Astrocyte (in vitro differentiated cells and primary cell): Measurements from ENCODE around the gene MON2. TPM values are rescaled to one million over a fixed set of nuclear protein-coding genes. Genes with fewer than 3 reads are reported as not detected.
"Not testable (repeated sequence)": the region's sequence is repeated elsewhere in the genome, so short reads cannot be mapped to it uniquely, and the experiment has no call there.

Source experiments
- DNase-seq: peaks from one replicate; pipeline ENCODE4 v3.0.0-alpha.2; 2010; ENCODE audit warnings: low read depth
- FAIRE-seq: peaks from 2 replicates; lab custom pipeline; 2011; peaks lifted over from hg19 to GRCh38; lab: Jason Lieb, UNC
- H2AFZ ChIP-seq: 2 replicates; pipeline ENCODE4 v1.6.0; 2012; ENCODE audit warnings: low read depth, low read length, inconsistent platforms
- H3K27ac ChIP-seq: 2 replicates; pipeline ENCODE4 v1.5.1; 2011; ENCODE audit warnings: low read depth, low read length, inconsistent platforms
- H3K27me3 ChIP-seq: 2 replicates; pipeline ENCODE4 v1.6.0; 2011; ENCODE audit warnings: low read length, inconsistent platforms; ENCODE audit not compliant: insufficient read depth
- H3K36me3 ChIP-seq: 2 replicates; pipeline ENCODE4 v1.5.1; 2011; ENCODE audit warnings: low read length, inconsistent platforms; ENCODE audit not compliant: insufficient read depth
- H3K4me1 ChIP-seq: 2 replicates; pipeline ENCODE4 v1.5.1; 2011; ENCODE audit warnings: low read length, inconsistent platforms; ENCODE audit not compliant: insufficient read depth
- H3K4me2 ChIP-seq: 2 replicates; pipeline ENCODE4 v1.6.0; 2012; ENCODE audit warnings: low read length, inconsistent platforms
- H3K4me3 ChIP-seq: 2 replicates; pipeline ENCODE4 v1.5.1; 2011; ENCODE audit warnings: low read depth, mild to moderate bottlenecking, low read length, inconsistent platforms; ENCODE audit not compliant: insufficient read depth
- H3K79me2 ChIP-seq: 2 replicates; pipeline ENCODE4 v1.6.0; 2012; ENCODE audit warnings: mild to moderate bottlenecking, low read length, inconsistent platforms; ENCODE audit not compliant: insufficient read depth
- H3K9ac ChIP-seq: 2 replicates; pipeline ENCODE4 v1.6.0; 2012; ENCODE audit warnings: mild to moderate bottlenecking, low read length, inconsistent platforms
- H3K9me3 ChIP-seq: 2 replicates; pipeline ENCODE4 v1.5.1; 2012; ENCODE audit warnings: low read depth, mild to moderate bottlenecking, low read length, inconsistent platforms; ENCODE audit not compliant: insufficient read depth
- H4K20me1 ChIP-seq: 2 replicates; pipeline ENCODE4 v1.6.0; 2012; ENCODE audit warnings: low read length, inconsistent platforms; ENCODE audit not compliant: insufficient read depth
- H3K27ac Mint-ChIP-seq: one replicate; pipeline ENCODE4 v1.8.0; 2021; ENCODE audit warnings: mild to moderate bottlenecking, mixed read lengths; ENCODE audit not compliant: unreplicated experiment
- H3K27me3 Mint-ChIP-seq: one replicate; pipeline ENCODE4 v1.8.0; 2021; ENCODE audit warnings: low read depth, mixed read lengths; ENCODE audit not compliant: unreplicated experiment
- H3K36me3 Mint-ChIP-seq: one replicate; pipeline ENCODE4 v1.8.0; 2021; ENCODE audit warnings: low read depth, mixed read lengths; ENCODE audit not compliant: unreplicated experiment
- H3K4me1 Mint-ChIP-seq: one replicate; pipeline ENCODE4 v1.8.0; 2021; ENCODE audit warnings: low read depth, mixed read lengths; ENCODE audit not compliant: unreplicated experiment
- H3K4me3 Mint-ChIP-seq: one replicate; pipeline ENCODE4 v1.8.0; 2021; ENCODE audit warnings: mild to moderate bottlenecking, moderate library complexity, mixed read lengths; ENCODE audit not compliant: unreplicated experiment
- H3K9me3 Mint-ChIP-seq: one replicate; pipeline ENCODE4 v1.8.0; 2021; ENCODE audit warnings: mild to moderate bottlenecking, mixed read lengths; ENCODE audit not compliant: unreplicated experiment
- CTCF ChIP-seq: IDR thresholded peaks from 2 replicates; pipeline ENCODE4 v1.5.1; 2011; ENCODE audit warnings: low read depth, mild to moderate bottlenecking, inconsistent platforms, low read length, moderate library complexity; ENCODE audit not compliant: insufficient read depth
- EZH2 ChIP-seq: IDR thresholded peaks from 2 replicates; pipeline ENCODE4 v1.6.1; 2012; ENCODE audit warnings: mild to moderate bottlenecking, low read length, inconsistent platforms; ENCODE audit not compliant: insufficient read depth
- total RNA-seq: library from RNA; stranded (reverse); gene quantifications from 2 replicates; pipeline ENCODE4 v1.2.1, GENCODE V29; 2021

MON2 gene
- total RNA-seq, 1 donor from 2014 or later: 39.7 TPM

DNA sequence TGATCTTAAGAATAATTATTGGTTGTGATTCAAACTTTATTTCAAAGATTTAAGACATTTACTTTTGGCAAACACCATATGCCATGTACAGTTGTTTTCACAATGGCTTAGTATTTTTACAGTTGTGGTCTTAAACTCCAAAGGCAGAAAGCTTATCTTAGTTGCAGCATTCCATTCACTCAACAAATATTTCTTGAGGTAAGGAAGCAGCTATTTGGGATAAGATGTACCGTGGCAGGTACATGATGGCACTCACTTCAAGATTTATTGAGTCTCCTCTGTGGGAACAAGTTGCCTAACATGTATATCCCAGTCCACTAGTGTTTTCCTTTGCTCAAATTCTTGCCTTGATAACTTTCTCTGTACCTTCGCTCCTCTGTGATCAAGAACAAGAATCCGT lies 8.0 kb upstream of the MON2 start:
- Histone ChIP-seq H3K4me1 (no peaks in the 10 kb centered on the region), H3K79me2 (no peaks in the 10 kb centered on the region), H3K27ac (no peak overlapping the region), H3K9me3 (no peaks in the 10 kb centered on the region), H3K27me3 (no peaks in the 10 kb centered on the region), H3K36me3 (no peaks in the 10 kb centered on the region), H4K20me1 (no peaks in the 10 kb centered on the region), H3K4me2 (no peak overlapping the region), H2AFZ (no peak overlapping the region), H3K4me3 (no peak overlapping the region), H3K9ac (no peak overlapping the region)
- Mint-ChIP-seq H3K4me1 (no peaks in the 10 kb centered on the region), H3K27ac (no peak overlapping the region), H3K27me3 (no peaks in the 10 kb centered on the region), H3K36me3 (no peaks in the 10 kb centered on the region), H3K4me3 (no peak overlapping the region), H3K9me3 (peaks cover 22% of the 10 kb centered on the region)
- DNase-seq (peak; percentile 16), FAIRE-seq (no peak)
- TF ChIP-seq CTCF (no peak), EZH2 (no peak)

DNA sequence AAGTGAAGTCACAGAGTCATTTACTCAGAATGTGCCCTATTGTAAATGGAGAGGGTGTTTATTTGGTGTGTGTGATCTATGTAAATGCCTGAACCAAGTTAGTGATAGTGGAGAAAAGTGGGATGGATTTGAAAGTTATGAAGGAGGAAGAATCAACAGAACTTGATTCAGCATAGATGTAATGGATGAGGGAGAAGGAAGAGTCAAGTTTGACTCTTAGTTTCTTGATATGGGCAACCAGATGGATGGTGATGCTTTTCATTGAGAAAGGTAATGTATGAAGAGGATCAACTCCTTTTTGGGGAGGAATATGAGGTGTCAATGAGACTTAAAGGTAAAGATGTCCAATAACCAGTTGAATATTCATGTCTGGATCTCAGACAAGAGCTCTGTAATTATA lies 6.7 kb upstream of the MON2 start:
- Histone ChIP-seq H3K4me2 (no peak overlapping the region), H3K27me3 (no peaks in the 10 kb centered on the region), H3K79me2 (no peaks in the 10 kb centered on the region), H3K9me3 (no peaks in the 10 kb centered on the region), H3K4me3 (no peak overlapping the region), H3K9ac (no peak overlapping the region), H3K4me1 (no peaks in the 10 kb centered on the region), H2AFZ (no peak overlapping the region), H4K20me1 (no peaks in the 10 kb centered on the region), H3K36me3 (no peaks in the 10 kb centered on the region), H3K27ac (no peak overlapping the region)
- TF ChIP-seq CTCF (no peak), EZH2 (no peak)
- Mint-ChIP-seq H3K27ac (no peak overlapping the region), H3K27me3 (no peaks in the 10 kb centered on the region), H3K36me3 (no peaks in the 10 kb centered on the region), H3K9me3 (peaks cover 25% of the 10 kb centered on the region), H3K4me1 (no peaks in the 10 kb centered on the region), H3K4me3 (no peak overlapping the region)
- no peak for DNase-seq
- FAIRE-seq: no peak

DNA sequence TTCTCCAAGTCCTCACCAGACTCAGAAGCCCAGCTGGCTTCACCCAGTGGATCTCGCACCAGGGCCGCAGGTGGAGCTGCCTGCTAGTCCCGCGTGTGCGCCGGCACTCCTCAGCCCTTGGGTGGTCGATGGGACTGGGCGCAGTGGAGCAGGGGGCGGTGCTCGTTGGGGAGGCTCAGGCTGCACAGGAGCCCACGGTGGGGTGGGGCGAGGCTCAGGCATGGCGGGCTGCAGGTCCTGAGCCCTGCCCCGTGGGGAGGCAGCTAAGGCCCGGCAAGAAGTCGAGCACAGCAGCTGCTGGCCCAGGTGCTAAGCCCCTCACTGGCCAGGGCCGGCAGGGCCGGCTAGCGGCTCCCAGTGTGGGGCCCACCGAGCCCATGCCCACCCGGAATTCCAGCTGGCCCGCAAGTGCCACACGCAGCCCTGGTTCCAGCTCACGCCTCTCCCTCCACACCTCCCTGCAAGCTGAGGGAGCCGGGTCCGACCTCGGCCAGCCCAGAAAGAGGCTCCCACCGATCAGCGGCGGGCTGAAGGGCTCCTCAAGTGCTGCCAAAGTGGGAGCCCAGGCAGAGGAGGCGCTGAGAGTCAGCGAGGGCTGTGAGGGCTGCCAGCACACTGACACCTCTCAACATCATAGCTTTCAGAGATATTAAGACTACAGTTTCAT lies 5.3 kb upstream of the MON2 start:
- H3K9ac ChIP-seq, H3K4me1 Mint-ChIP-seq, H2AFZ ChIP-seq, H3K27ac ChIP-seq, H3K79me2 ChIP-seq, H3K4me2 ChIP-seq, H3K36me3 Mint-ChIP-seq, H3K27me3 ChIP-seq, H3K9me3 ChIP-seq, H3K36me3 ChIP-seq, DNase-seq, H3K4me3 Mint-ChIP-seq, FAIRE-seq, H3K27ac Mint-ChIP-seq, H3K4me3 ChIP-seq, H4K20me1 ChIP-seq, H3K27me3 Mint-ChIP-seq, H3K4me1 ChIP-seq: not testable (repeated sequence)
- H3K9me3 Mint-ChIP-seq: peaks cover 22% of the 10 kb centered on the region

GRCh38 chr12:62463252-62463651 lies 3.4 kb upstream of the MON2 start:
- H3K4me1 Mint-ChIP-seq, H3K9me3 ChIP-seq, H3K4me3 ChIP-seq, H3K36me3 Mint-ChIP-seq, FAIRE-seq, H3K4me3 Mint-ChIP-seq, H3K27me3 Mint-ChIP-seq, H3K4me1 ChIP-seq, H3K27me3 ChIP-seq, H2AFZ ChIP-seq, H4K20me1 ChIP-seq, H3K27ac Mint-ChIP-seq, DNase-seq, H3K27ac ChIP-seq, H3K4me2 ChIP-seq, H3K9ac ChIP-seq, H3K36me3 ChIP-seq: not testable (repeated sequence)
- H3K9me3 Mint-ChIP-seq: peaks cover 22% of the 10 kb centered on the region
- H3K79me2 ChIP-seq: peaks cover 22% of the 10 kb centered on the region
